GM21619 (cell line): ENCODE data around the gene TAF5L.
"Not testable (repeated sequence)": the region's sequence is repeated elsewhere in the genome, so short reads cannot be mapped to it uniquely, and the experiment has no call there.

ENCODE experiments used
- ATAC-seq: cut with Tn5 transposase; IDR thresholded peaks from one replicate; pipeline ENCODE4 v1.9.1; 2021; ENCODE audit not compliant: unreplicated experiment

TAF5L gene

GRCh38 chr1:229608590-229608989, 17.3 kb downstream of the TAF5L start:
- ATAC-seq: no peak

GRCh38 chr1:229607370-229607769, 18.6 kb downstream of the TAF5L start:
- no peak for ATAC-seq

- no peak for ATAC-seq
Measured at GRCh38 chr1:229603371-229604005, 22.4 kb downstream of the TAF5L start.

- no peak for ATAC-seq
Measured at GRCh38 chr1:229600229-229600628, 25.7 kb downstream of the TAF5L start.

- no peak for ATAC-seq
Measured at GRCh38 chr1:229599218-229599954, 26.5 kb downstream of the TAF5L start.

GRCh38 chr1:229597877-229598276, 28.0 kb downstream of the TAF5L start:
- ATAC-seq: no peak

- no peak for ATAC-seq
Measured at GRCh38 chr1:229596925-229597699, 28.8 kb downstream of the TAF5L start.

GRCh38 chr1:229595876-229596275, 30.0 kb downstream of the TAF5L start:
- ATAC-seq: not testable (repeated sequence)

GRCh38 chr1:229594227-229595008, 31.5 kb downstream of the TAF5L start:
- no peak for ATAC-seq

GRCh38 chr1:229593800-229594199, 32.1 kb downstream of the TAF5L start:
- ATAC-seq: no peak

GRCh38 chr1:229590119-229590518, 35.8 kb downstream of the TAF5L start:
- no peak for ATAC-seq

GRCh38 chr1:229585338-229585737, 40.6 kb downstream of the TAF5L start:
- no peak for ATAC-seq

- no peak for ATAC-seq
Measured at GRCh38 chr1:229582715-229583114, 43.2 kb downstream of the TAF5L start.

- no peak for ATAC-seq
Measured at GRCh38 chr1:229582011-229582694, 43.8 kb downstream of the TAF5L start.

- ATAC-seq: no peak
Measured at GRCh38 chr1:229581485-229581884, 44.4 kb downstream of the TAF5L start.

- ATAC-seq: peak; percentile 92
Measured at GRCh38 chr1:229579059-229579673, 46.8 kb downstream of the TAF5L start.

GRCh38 chr1:229578168-229579058, 47.5 kb downstream of the TAF5L start:
- peak; percentile 36 for ATAC-seq

GRCh38 chr1:229574679-229575442, 51.1 kb downstream of the TAF5L start:
- ATAC-seq: no peak
